ENCODE measurements around the gene RB1. TPM values are rescaled to one million over a fixed set of nuclear protein-coding genes. Genes with fewer than 3 reads are reported as not detected.
A peak's percentile ranks its signal among the peaks of the same experiment; 100 is the strongest.

The RB1 gene
- total RNA-seq (2014; rRNA removed; shearing (Covaris generic)), result 31.0 and 39.5 TPM in 2 replicates
- 24.5 and 25.5 TPM in 2 replicates for polyA plus RNA-seq (2016; fragmentation: Nextera tagmentation; extraction: Ambion mirVana)

DNA sequence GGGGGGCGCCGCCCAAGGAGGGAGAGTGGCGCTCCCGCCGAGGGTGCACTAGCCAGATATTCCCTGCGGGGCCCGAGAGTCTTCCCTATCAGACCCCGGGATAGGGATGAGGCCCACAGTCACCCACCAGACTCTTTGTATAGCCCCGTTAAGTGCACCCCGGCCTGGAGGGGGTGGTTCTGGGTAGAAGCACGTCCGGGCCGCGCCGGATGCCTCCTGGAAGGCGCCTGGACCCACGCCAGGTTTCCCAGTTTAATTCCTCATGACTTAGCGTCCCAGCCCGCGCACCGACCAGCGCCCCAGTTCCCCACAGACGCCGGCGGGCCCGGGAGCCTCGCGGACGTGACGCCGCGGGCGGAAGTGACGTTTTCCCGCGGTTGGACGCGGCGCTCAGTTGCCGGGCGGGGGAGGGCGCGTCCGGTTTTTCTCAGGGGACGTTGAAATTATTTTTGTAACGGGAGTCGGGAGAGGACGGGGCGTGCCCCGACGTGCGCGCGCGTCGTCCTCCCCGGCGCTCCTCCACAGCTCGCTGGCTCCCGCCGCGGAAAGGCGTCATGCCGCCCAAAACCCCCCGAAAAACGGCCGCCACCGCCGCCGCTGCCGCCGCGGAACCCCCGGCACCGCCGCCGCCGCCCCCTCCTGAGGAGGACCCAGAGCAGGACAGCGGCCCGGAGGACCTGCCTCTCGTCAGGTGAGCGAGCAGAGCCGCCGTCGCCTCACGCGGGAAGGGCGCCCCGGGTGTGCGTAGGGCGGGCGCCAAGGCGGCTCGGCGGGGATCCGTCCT is at the start of gene RB1:
TSS of gene RB1 (plus strand) at position 393 of the 784 bp plus-strand sequence. CDS start at position 555, 162 bp downstream.
- Histone ChIP-seq H3K4me1 (ENCODE audit: insufficient read depth) (peaks cover 21% of the 10 kb centered on the region), H3F3A (ENCODE audit: insufficient read depth) (peaks cover 13% of the 10 kb centered on the region), H3K9me3 (ENCODE audit: low read depth) (no peaks in the 10 kb centered on the region), H3K9me2 (ENCODE audit: insufficient read depth) (no peaks in the 10 kb centered on the region), H3K79me2 (ENCODE audit: insufficient read depth) (peaks cover 49% of the 10 kb centered on the region), H3K36me3 (ENCODE audit: low read depth) (peaks cover 8% of the 10 kb centered on the region), H4K20me1 (ENCODE audit: insufficient read depth) (no peaks in the 10 kb centered on the region), H3K9ac (peak within 1 kb of the TSS; percentile 98), H3K27me3 (replicated peaks; ENCODE audit: insufficient read depth) (no peaks in the 10 kb centered on the region), H3K4me2 (ENCODE audit: unreplicated experiment) (peak within 1 kb of the TSS; percentile 85), H3K4me3 (peak within 1 kb of the TSS; percentile 82), H3K27ac (peak within 1 kb of the TSS; percentile 98), H2AFZ (peak within 1 kb of the TSS; percentile 90)
- DNase-seq, result peak; percentile 98
- in situ Hi-C loops (cut with MboI), result no loop called here
- TF ChIP-seq EZH2phosphoT487 (IDR thresholded peaks at IDR 0.05; ENCODE audit: insufficient read depth, low read depth) (no peak), EZH2 (IDR thresholded peaks at IDR 0.05; ENCODE audit: insufficient read depth, poor library complexity, severe bottlenecking) (no peak)
- WGBS, 2 experiments (ENCODE audit: low coverage in 1 of 2, low lambda C conversion rate in 2 of 2, missing lambda C conversion rate in 2 of 2), result 1% methylated on average over 67 to 71 of the region's 96 CpGs

GRCh38 chr13:48253849-48254248 is 49.7 kb upstream of the RB1 start:
- TF ChIP-seq EZH2 (IDR thresholded peaks at IDR 0.05; ENCODE audit: insufficient read depth, poor library complexity, severe bottlenecking), result no peak
- TF ChIP-seq EZH2phosphoT487 (IDR thresholded peaks at IDR 0.05; ENCODE audit: insufficient read depth, low read depth), result no peak
- no peaks in the 10 kb centered on the region for H3K27me3 ChIP-seq (replicated peaks; ENCODE audit: insufficient read depth)
- H3F3A ChIP-seq (ENCODE audit: insufficient read depth), result peaks cover 12% of the 10 kb centered on the region
- peaks cover 65% of the 10 kb centered on the region for H3K79me2 ChIP-seq (ENCODE audit: insufficient read depth)
- no peak overlapping the region for H3K9ac ChIP-seq
- H3K36me3 ChIP-seq (ENCODE audit: low read depth), result peaks cover 49% of the 10 kb centered on the region
- H3K9me3 ChIP-seq (ENCODE audit: low read depth), result no peaks in the 10 kb centered on the region
- in situ Hi-C loops (cut with MboI), result no loop called here
- 95 to 97% methylated on average over 2 of the region's 2 CpGs for WGBS, 2 experiments (ENCODE audit: low coverage in 1 of 2, low lambda C conversion rate in 2 of 2, missing lambda C conversion rate in 2 of 2)
- no peak for DNase-seq
- H3K27ac ChIP-seq, result no peak overlapping the region
- no peaks in the 10 kb centered on the region for H3K9me2 ChIP-seq (ENCODE audit: insufficient read depth)
- H4K20me1 ChIP-seq (ENCODE audit: insufficient read depth), result no peaks in the 10 kb centered on the region; the same call in 1 of the 2 replicates
- H3K4me3 ChIP-seq, result no peak overlapping the region
- H3K4me2 ChIP-seq (ENCODE audit: unreplicated experiment), result no peak overlapping the region
- H2AFZ ChIP-seq, result no peak overlapping the region
- peaks cover 18% of the 10 kb centered on the region for H3K4me1 ChIP-seq (ENCODE audit: insufficient read depth)

- in situ Hi-C loops (cut with MboI), result no loop called here
- Histone ChIP-seq H4K20me1 (ENCODE audit: insufficient read depth) (no peaks in the 10 kb centered on the region; the same call in 1 of the 2 replicates), H3K27me3 (replicated peaks; ENCODE audit: insufficient read depth) (no peaks in the 10 kb centered on the region), H3F3A (ENCODE audit: insufficient read depth) (peaks cover 12% of the 10 kb centered on the region), H3K36me3 (ENCODE audit: low read depth) (peaks cover 56% of the 10 kb centered on the region), H3K4me2 (ENCODE audit: unreplicated experiment) (no peak overlapping the region), H2AFZ (no peak overlapping the region), H3K9ac (no peak overlapping the region), H3K27ac (no peak overlapping the region), H3K9me2 (ENCODE audit: insufficient read depth) (no peaks in the 10 kb centered on the region), H3K79me2 (ENCODE audit: insufficient read depth) (peaks cover 52% of the 10 kb centered on the region), H3K4me3 (no peak overlapping the region), H3K9me3 (ENCODE audit: low read depth) (no peaks in the 10 kb centered on the region), H3K4me1 (ENCODE audit: insufficient read depth) (peaks cover 18% of the 10 kb centered on the region)
- 87 to 91% methylated on average over 13 of the region's 13 CpGs for WGBS, 2 experiments (ENCODE audit: low coverage in 1 of 2, low lambda C conversion rate in 2 of 2, missing lambda C conversion rate in 2 of 2)
- no peak for DNase-seq
- TF ChIP-seq EZH2 (IDR thresholded peaks at IDR 0.05; ENCODE audit: insufficient read depth, poor library complexity, severe bottlenecking) (no peak), EZH2phosphoT487 (IDR thresholded peaks at IDR 0.05; ENCODE audit: insufficient read depth, low read depth) (no peak)
Observed at GRCh38 chr13:48255090-48255489, 48.5 kb upstream of the RB1 start.

DNA sequence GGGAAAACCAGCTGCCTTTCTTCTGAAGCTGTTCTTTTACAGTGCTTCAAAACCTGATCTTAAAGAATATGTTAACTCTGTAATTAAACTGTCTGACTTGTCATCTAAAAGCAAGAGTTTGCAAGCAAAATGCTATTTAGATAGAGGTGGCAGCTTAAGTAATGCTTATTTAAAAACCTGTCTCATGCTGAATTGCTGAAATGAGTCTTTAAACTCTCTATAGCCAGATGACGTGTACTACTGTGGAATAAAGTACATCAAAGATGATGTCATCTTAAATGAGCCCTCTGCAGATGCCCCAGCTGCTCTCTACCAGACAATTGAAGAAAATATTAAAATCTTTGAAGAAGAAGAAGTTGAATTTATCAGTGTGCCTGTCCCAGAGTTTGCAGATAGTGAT is 47.6 kb upstream of the RB1 start:
- H3K27ac ChIP-seq, result no peak overlapping the region
- H3K27me3 ChIP-seq (replicated peaks; ENCODE audit: insufficient read depth), result no peaks in the 10 kb centered on the region
- in situ Hi-C loops (cut with MboI), result no loop called here
- H3K4me1 ChIP-seq (ENCODE audit: insufficient read depth), result peaks cover 16% of the 10 kb centered on the region
- peaks cover 9% of the 10 kb centered on the region for H3F3A ChIP-seq (ENCODE audit: insufficient read depth)
- H3K79me2 ChIP-seq (ENCODE audit: insufficient read depth), result peaks cover 44% of the 10 kb centered on the region
- H3K4me3 ChIP-seq, result no peak overlapping the region
- no peak overlapping the region for H3K4me2 ChIP-seq (ENCODE audit: unreplicated experiment)
- TF ChIP-seq EZH2phosphoT487 (IDR thresholded peaks at IDR 0.05; ENCODE audit: insufficient read depth, low read depth), result no peak
- H3K9me3 ChIP-seq (ENCODE audit: low read depth), result no peaks in the 10 kb centered on the region
- H3K9ac ChIP-seq, result no peak overlapping the region
- no peaks in the 10 kb centered on the region; the same call in 1 of the 2 replicates for H4K20me1 ChIP-seq (ENCODE audit: insufficient read depth)
- peaks cover 60% of the 10 kb centered on the region for H3K36me3 ChIP-seq (ENCODE audit: low read depth)
- DNase-seq, result peak; percentile 28
- H2AFZ ChIP-seq, result no peak overlapping the region
- H3K9me2 ChIP-seq (ENCODE audit: insufficient read depth), result no peaks in the 10 kb centered on the region
- 67 to 85% methylated on average over 1 of the region's 1 CpG for WGBS, 2 experiments (ENCODE audit: low coverage in 1 of 2, low lambda C conversion rate in 2 of 2, missing lambda C conversion rate in 2 of 2)
